VCaP (cell line): Measurements from ENCODE around the gene NPC1.

Experiments
- H3K27ac ChIP-seq: fragments of 450-650 bp; 2 replicates; pipeline ENCODE4 v1.5.1; 2017
- CTCF ChIP-seq: fragments of 450-650 bp; conservative IDR thresholded peaks from 2 replicates; pipeline ENCODE4 v1.5.1; 2017; ENCODE audit warnings: mild to moderate bottlenecking, moderate library complexity

The NPC1 gene

GRCh38 chr18:23618862-23619387 is 32.6 kb upstream of the NPC1 start:
- peak overlapping the region; percentile 57; the same call in 1 of the 2 replicates for H3K27ac ChIP-seq
- TF ChIP-seq CTCF = no peak

- H3K27ac ChIP-seq = peak overlapping the region; percentile 57
- no peak for TF ChIP-seq CTCF
These were observed 31.2 kb upstream of the NPC1 start for GRCh38 chr18:23617412-23618014.

GRCh38 chr18:23616258-23616657 is 30.0 kb upstream of the NPC1 start:
- no peak overlapping the region for H3K27ac ChIP-seq
- TF ChIP-seq CTCF = no peak

GRCh38 chr18:23614891-23615290 is 28.6 kb upstream of the NPC1 start:
- peak overlapping the region; percentile 85; the same call in 1 of the 2 replicates for H3K27ac ChIP-seq
- no peak for TF ChIP-seq CTCF

GRCh38 chr18:23614413-23614812 is 28.1 kb upstream of the NPC1 start:
- no peak for TF ChIP-seq CTCF
- H3K27ac ChIP-seq = peak overlapping the region; percentile 85

GRCh38 chr18:23613091-23613475 is 26.8 kb upstream of the NPC1 start:
- H3K27ac ChIP-seq = peak overlapping the region; percentile 85

GRCh38 chr18:23612434-23613090 is 26.3 kb upstream of the NPC1 start:
- no peak for TF ChIP-seq CTCF
- peak overlapping the region; percentile 85 for H3K27ac ChIP-seq
